H1 (cell line): Measurements from ENCODE around the gene NCAM1. TPM values are rescaled to one million over a fixed set of nuclear protein-coding genes. Genes with fewer than 3 reads are reported as not detected.

Source experiments
- CTCF ChIA-PET: fragments of 300-600 bp; sonication (Branson Sonifier 250); formaldehyde crosslinking; loops from one replicate; lab custom pipeline; 2021; ENCODE audit not compliant: partially characterized antibody; lab: Charles Lee
- POLR2A ChIA-PET: fragments of 300-600 bp; sonication (Branson Sonifier 250); formaldehyde crosslinking; loops from one replicate; lab custom pipeline; 2021; ENCODE audit warnings: inconsistent platforms; ENCODE audit not compliant: partially characterized antibody; lab: Charles Lee
- DNase-seq, 2 experiments: peaks; one replicate each; pipeline versions ENCODE4 v3.0.0 to v3.0.0-alpha.2; 2010 to 2022; ENCODE audit warnings: low spot score in 2 of 2, low read depth in 1 of 2, mixed read lengths in 1 of 2
- FAIRE-seq: peaks from 2 replicates; lab custom pipeline; 2011; peaks lifted over from hg19 to GRCh38; lab: Jason Lieb, UNC
- H2AFZ ChIP-seq: 2 replicates; pipeline ENCODE4 v1.8.1; 2012; ENCODE audit warnings: low read length, inconsistent platforms
- H2AK5ac ChIP-seq: 2 replicates; pipeline ENCODE4 v1.6.1; 2013; ENCODE audit warnings: low read depth, low read length
- H2BK120ac ChIP-seq: replicated peaks from 2 replicates; pipeline ENCODE3; 2013; ENCODE audit warnings: low read depth, low read length, inconsistent platforms
- H2BK12ac ChIP-seq: 2 replicates; pipeline ENCODE4 v1.6.1; 2013; ENCODE audit warnings: low read depth, low read length
- H2BK15ac ChIP-seq: 2 replicates; pipeline ENCODE4 v1.6.1; 2013; ENCODE audit warnings: low read length
- H2BK20ac ChIP-seq: 2 replicates; pipeline ENCODE4 v1.6.1; 2013; ENCODE audit warnings: low read length
- H2BK5ac ChIP-seq: 2 replicates; pipeline ENCODE4 v1.6.1; 2013; ENCODE audit warnings: low read depth, low read length
- H3K14ac ChIP-seq: 2 replicates; pipeline ENCODE4 v1.6.1; 2013; ENCODE audit warnings: inconsistent platforms; ENCODE audit not compliant: insufficient read length
- H3K18ac ChIP-seq: 2 replicates; pipeline ENCODE4 v1.6.1; 2013; ENCODE audit warnings: low read length; ENCODE audit errors: extremely low read depth
- H3K23ac ChIP-seq: 2 replicates; pipeline ENCODE4 v1.6.1; 2013; ENCODE audit warnings: inconsistent platforms; ENCODE audit not compliant: insufficient read length
- H3K23me2 ChIP-seq: 2 replicates; pipeline ENCODE4 v1.6.1; 2013; ENCODE audit warnings: low read depth, low read length
- H3K27ac ChIP-seq: 2 replicates; pipeline ENCODE4 v1.6.1; 2011; ENCODE audit warnings: low read depth, low read length, inconsistent platforms
- H3K27me3 ChIP-seq, 4 experiments: replicated peaks in 1 of 4; 1 replicate in 1 of 4; 2 replicates in 3 of 4; pipeline versions ENCODE4 v1.6.1 to v1.8.1; 2011 to 2013; ENCODE audit warnings: low read length in 3 of 4, mild to moderate bottlenecking in 3 of 4, inconsistent platforms in 2 of 4, mixed read lengths in 2 of 4, moderate library complexity in 1 of 4; ENCODE audit not compliant: control insufficient read depth in 3 of 4, insufficient read depth in 3 of 4; ENCODE audit errors: extremely low read depth in 1 of 4
- H3K36me3 ChIP-seq, 4 experiments: 2 replicates each; pipeline versions ENCODE4 v1.6.1 to v1.8.1; 2011 to 2013; ENCODE audit warnings: mild to moderate bottlenecking in 4 of 4, low read length in 3 of 4, moderate library complexity in 2 of 4, control low read depth in 1 of 4, inconsistent platforms in 1 of 4; ENCODE audit not compliant: insufficient read depth in 4 of 4, control insufficient read depth in 2 of 4
- H3K4ac ChIP-seq: replicated peaks from 2 replicates; pipeline ENCODE3; 2013; ENCODE audit warnings: low read length, low read depth, mixed read lengths, inconsistent platforms; ENCODE audit not compliant: insufficient read length
- H3K4me1 ChIP-seq, 4 experiments: replicated peaks in 1 of 4; 1 replicate in 1 of 4; 2 replicates in 3 of 4; pipeline versions ENCODE4 v1.6.1 to v1.8.1; 2011 to 2013; ENCODE audit warnings: low read length in 3 of 4, inconsistent platforms in 2 of 4, mixed read lengths in 1 of 4; ENCODE audit not compliant: insufficient read depth in 4 of 4, control insufficient read depth in 3 of 4
- H3K4me2 ChIP-seq, 2 experiments: 2 replicates each; pipeline versions ENCODE4 v1.6.1 to v1.8.1; 2011 to 2013; ENCODE audit warnings: low read depth in 2 of 2, low read length in 2 of 2, control low read depth in 1 of 2, inconsistent platforms in 1 of 2, mild to moderate bottlenecking in 1 of 2; ENCODE audit not compliant: insufficient read depth in 1 of 2
- H3K4me3 ChIP-seq, 4 experiments: fragments of 200-600, 300-600 bp in 1 of 4; sonication (generic), shearing (Covaris generic), sonication (Bioruptor Twin) in 1 of 4; 2 replicates each; pipeline versions ENCODE4 v1.5.1 to v1.8.1; 2011 to 2016; ENCODE audit warnings: low read length in 4 of 4, low read depth in 3 of 4, control low read depth in 2 of 4, inconsistent platforms in 2 of 4, mild to moderate bottlenecking in 2 of 4, mixed read lengths in 1 of 4, moderate library complexity in 1 of 4; ENCODE audit not compliant: insufficient read depth in 2 of 4; ENCODE audit errors: extremely low read depth in 1 of 4
- H3K56ac ChIP-seq: replicated peaks from 2 replicates; pipeline ENCODE3; 2013; ENCODE audit warnings: low read depth, mild to moderate bottlenecking, mixed read lengths, low read length, inconsistent platforms; ENCODE audit not compliant: insufficient read length
- H3K79me1 ChIP-seq: 2 replicates; pipeline ENCODE4 v1.6.1; 2013; ENCODE audit warnings: low read depth, low read length, control low read depth
- H3K79me2 ChIP-seq, 2 experiments: 2 replicates each; pipeline versions ENCODE4 v1.6.1 to v1.8.1; 2012 to 2013; ENCODE audit warnings: low read length in 2 of 2, mild to moderate bottlenecking in 2 of 2, inconsistent platforms in 1 of 2; ENCODE audit not compliant: insufficient read depth in 2 of 2, control insufficient read depth in 1 of 2
- H3K9ac ChIP-seq, 4 experiments: replicated peaks in 1 of 4; 1 replicate in 1 of 4; 2 replicates in 3 of 4; pipeline versions ENCODE4 v1.6.1 to v1.8.1; 2011 to 2013; ENCODE audit warnings: low read depth in 3 of 4, low read length in 3 of 4, control low read depth in 2 of 4, mild to moderate bottlenecking in 2 of 4, moderate library complexity in 2 of 4, inconsistent platforms in 1 of 4; ENCODE audit errors: extremely low read depth in 1 of 4
- H3K9me3 ChIP-seq, 2 experiments: 2 replicates each; pipeline versions ENCODE4 v1.6.1 to v1.8.1; 2012 to 2013; ENCODE audit warnings: mild to moderate bottlenecking in 2 of 2, moderate library complexity in 2 of 2, control low read depth in 1 of 2, inconsistent platforms in 1 of 2, low read depth in 1 of 2, low read length in 1 of 2, mixed read lengths in 1 of 2; ENCODE audit not compliant: insufficient read depth in 2 of 2
- H4K20me1 ChIP-seq, 2 experiments: replicated peaks in 1 of 2; 2 replicates each; pipeline versions ENCODE3 to v1.8.1; 2011 to 2013; ENCODE audit warnings: inconsistent platforms in 2 of 2, low read length in 2 of 2, mild to moderate bottlenecking in 1 of 2; ENCODE audit not compliant: insufficient read depth in 2 of 2, control insufficient read depth in 1 of 2
- H4K5ac ChIP-seq: 2 replicates; pipeline ENCODE4 v1.6.1; 2013; ENCODE audit warnings: low read length, low read depth, mixed read lengths, inconsistent platforms; ENCODE audit not compliant: insufficient read length
- H4K8ac ChIP-seq: 2 replicates; pipeline ENCODE4 v1.8.0; 2013; ENCODE audit warnings: mild to moderate bottlenecking, moderate library complexity, low read length, inconsistent platforms; ENCODE audit not compliant: insufficient read depth; ENCODE audit errors: extremely low read depth
- H4K91ac ChIP-seq: replicated peaks from 2 replicates; pipeline ENCODE3; 2013; ENCODE audit warnings: low read length, mixed read lengths, inconsistent platforms; ENCODE audit not compliant: insufficient read length
- BACH1 ChIP-seq: IDR thresholded peaks from 2 replicates; pipeline ENCODE4 v1.6.1; 2012; ENCODE audit warnings: low read length, improper control_type of control experiment
- BRCA1 ChIP-seq: IDR thresholded peaks from 2 replicates; pipeline ENCODE4 v1.6.1; 2012; ENCODE audit warnings: low read depth, low read length, improper control_type of control experiment
- CBX5 ChIP-seq: fragments of 300-800, 300-1000 bp; sonication (generic); IDR thresholded peaks from 2 replicates; pipeline ENCODE4 v1.7.1; 2016; ENCODE audit warnings: antibody characterized with exemption, low read length, low read depth
- EZH2 ChIP-seq: fragments of 200-600 bp; sonication (generic); IDR thresholded peaks from 2 replicates; pipeline ENCODE4 v1.7.1; 2012; ENCODE audit warnings: low read depth, mild to moderate bottlenecking, moderate library complexity, low read length, inconsistent platforms; ENCODE audit not compliant: severe bottlenecking
- HDAC2 ChIP-seq, 2 experiments: fragments of 300-600 bp in 1 of 2; sonication (generic) in 1 of 2; IDR thresholded peaks; 2 replicates each; pipeline ENCODE4 v1.6.1; 2011 to 2012; ENCODE audit warnings: low read depth in 2 of 2, low read length in 2 of 2, mild to moderate bottlenecking in 2 of 2, moderate library complexity in 2 of 2, borderline replicate concordance in 1 of 2, inconsistent platforms in 1 of 2
- JUND ChIP-seq: IDR thresholded peaks from 2 replicates; pipeline ENCODE4 v1.6.1; 2011; ENCODE audit warnings: mild to moderate bottlenecking, improper control_type of control experiment, low read length
- RNF2 ChIP-seq: fragments of 200-900, 300-1000 bp; sonication (generic); IDR thresholded peaks from 2 replicates; pipeline ENCODE4 v1.7.1; 2016; ENCODE audit warnings: borderline replicate concordance, low read depth, mild to moderate bottlenecking, antibody characterized with exemption, low read length; ENCODE audit not compliant: poor library complexity, severe bottlenecking; ENCODE audit errors: missing control alignments
- SIRT6 ChIP-seq: IDR thresholded peaks from one replicate; pipeline ENCODE4 v1.7.1; 2012; ENCODE audit warnings: low read length, inconsistent platforms
- TBP ChIP-seq: IDR thresholded peaks from 2 replicates; pipeline ENCODE4 v1.6.1; 2011; ENCODE audit warnings: low read depth, low read length, improper control_type of control experiment
- TEAD4 ChIP-seq: IDR thresholded peaks from 2 replicates; pipeline ENCODE4 v1.6.1; 2012; ENCODE audit warnings: low read depth, low read length, inconsistent platforms, mixed read lengths
- WGBS, 2 experiments: shearing (Covaris generic) in 1 of 2; methylation state at CpG; one replicate each; pipeline versions ENCODE4 v1.1.6 to v1.1.7; 2013 to 2015; ENCODE audit warnings: low lambda C conversion rate in 2 of 2, mixed read lengths in 2 of 2, inconsistent platforms in 1 of 2, low coverage in 1 of 2, missing lambda C conversion rate in 1 of 2; ENCODE audit not compliant: insufficient replicate concordance in 2 of 2, insufficient coverage in 1 of 2, insufficient read length in 1 of 2; ENCODE audit errors: extremely low coverage in 1 of 2, missing lambda C conversion rate in 1 of 2; 5-methylcytosine and 5-hydroxymethylcytosine counted together
- long read RNA-seq, 2 experiments: library from RNA in 1 of 2; library from capped mRNA in 1 of 2; stranded (forward); transcript quantifications; one replicate each; pipeline ENCODE4 v2.0.0, GENCODE V29; 2021; ENCODE audit warnings: inconsistent platforms in 1 of 2
- polyA minus RNA-seq, 3 experiments: library from RNA; depleted of rRNA, polyadenylated mRNA; stranded (reverse); fragments of >200 nt; gene quantifications; 1 replicate in 2 of 3; 2 replicates in 1 of 3; pipeline ENCODE4 v1.2.3, GENCODE V29; 2011
- polyA plus RNA-seq, 7 experiments: library from polyadenylated mRNA; depleted of rRNA in 3 of 7; stranded (reverse) in 5 of 7; unstranded in 2 of 7; fragments of >200 nt in 5 of 7; fragments of 200-250 nt in 2 of 7; gene quantifications; 1 replicate in 5 of 7; 2 replicates in 1 of 7; 4 replicates in 1 of 7; pipeline versions ENCODE4 v1.2.1 to v1.2.3, GENCODE V29; 2011 to 2013; ENCODE audit warnings: missing spikeins in 2 of 7, mixed read lengths in 2 of 7
- total RNA-seq: library from RNA; stranded (reverse); fragmentation: NEBNext Ultra II Directional; extraction: Animal tissue kit (Norgen Biotek cat#: 25700); gene quantifications from 2 replicates; pipeline ENCODE4 v1.2.1, GENCODE V29; 2021

The NCAM1 gene
- total RNA-seq, result 4.3 and 5.0 TPM in 2 replicates
- polyA plus RNA-seq (2011; rRNA removed), result 2.9 and 3.1 TPM in 2 replicates
- 4.2 TPM for polyA plus RNA-seq (2011; cell fraction: cytosol; rRNA removed)
- 11.5 TPM for polyA plus RNA-seq (2011; cell fraction: nucleus; rRNA removed)
- 3.6 to 5.3 TPM (median 4.3 TPM) in 4 replicates for polyA plus RNA-seq (2012, experiment 1 of 2)
- polyA plus RNA-seq (2012, experiment 2 of 2), result 0.49 TPM
- 6.8 TPM for polyA plus RNA-seq (2013, experiment 1 of 2)
- 5.1 TPM for polyA plus RNA-seq (2013, experiment 2 of 2)
- polyA minus RNA-seq (2011; rRNA and poly(A)+ RNA removed), result 9.8 and 10.0 TPM in 2 replicates
- polyA minus RNA-seq (2011; cell fraction: cytosol; rRNA and poly(A)+ RNA removed), result 5.5 TPM
- polyA minus RNA-seq (2011; cell fraction: nucleus; rRNA and poly(A)+ RNA removed), result 9.8 TPM
- long read RNA-seq, experiment 1, partial matches to known transcripts, result 0 of 3 reads
- long read RNA-seq, experiment 1, other reads (novel, unspliced or antisense), result 3 of 3 reads
- long read RNA-seq, experiment 2, partial matches to known transcripts, result 0 of 1 reads
- long read RNA-seq, experiment 2, other reads (novel, unspliced or antisense), result 0 of 1 reads

DNA sequence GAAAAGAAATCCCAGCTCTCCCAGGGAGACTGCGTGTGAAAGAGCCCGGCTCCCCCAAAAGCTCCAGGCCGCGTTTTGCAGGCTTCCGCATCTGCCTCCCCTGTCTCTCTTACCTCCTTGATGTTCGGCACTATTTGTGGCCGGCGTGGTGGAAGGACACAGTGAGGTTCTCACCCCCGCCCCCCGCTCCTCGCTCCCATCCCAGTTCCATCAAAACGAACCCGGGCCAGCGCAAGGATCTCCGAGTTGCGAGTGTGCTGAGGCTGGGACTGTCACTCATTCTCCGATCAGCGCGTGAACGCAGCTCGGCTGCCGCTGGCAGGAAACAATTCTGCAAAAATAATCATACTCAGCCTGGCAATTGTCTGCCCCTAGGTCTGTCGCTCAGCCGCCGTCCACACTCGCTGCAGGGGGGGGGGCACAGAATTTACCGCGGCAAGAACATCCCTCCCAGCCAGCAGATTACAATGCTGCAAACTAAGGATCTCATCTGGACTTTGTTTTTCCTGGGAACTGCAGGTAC is at the start of gene NCAM1:
Gene NCAM1 (plus strand): TSS at position 275 of the 523 bp plus-strand sequence.
- Histone ChIP-seq H3K36me3 (no peaks in the 10 kb centered on the region), H2BK5ac (no peak within 1 kb of the TSS), H3K4ac (no peak within 1 kb of the TSS), H2BK15ac (no peak within 1 kb of the TSS), H3K23me2 (peaks cover 21% of the 10 kb centered on the region; the same call in 1 of the 2 replicates), H3K14ac (no peak within 1 kb of the TSS), H2BK120ac (no peak within 1 kb of the TSS), H3K4me1 (peaks cover 0 to 5% (median 1%) of the 10 kb centered on the region in 4 experiments; a peak in 2 of 7 replicates), H2BK12ac (no peak within 1 kb of the TSS), H2AK5ac (no peak within 1 kb of the TSS), H4K20me1 (peaks cover 0 to 6% of the 10 kb centered on the region in 2 experiments), H3K23ac (no peak within 1 kb of the TSS), H3K27me3 (peaks cover 5 to 24% (median 22%) of the 10 kb centered on the region in 4 experiments), H4K8ac (peak within 1 kb of the TSS; percentile 64; the same call in 1 of the 2 replicates), H3K9me3 (peaks cover 0 to 2% of the 10 kb centered on the region in 2 experiments; a peak in 1 of 4 replicates), H2AFZ (no peak within 1 kb of the TSS), H3K4me3 (peak within 1 kb of the TSS; percentile 66 to 75 (median 72)), H3K56ac (no peak within 1 kb of the TSS), H3K4me2 (peak within 1 kb of the TSS; percentile 93 to 97), H2BK20ac (no peak within 1 kb of the TSS), H3K79me2 (no peaks in the 10 kb centered on the region), H3K27ac (no peak within 1 kb of the TSS), H3K79me1 (no peaks in the 10 kb centered on the region), H3K9ac (no peak within 1 kb of the TSS; a peak in 1 of 7 replicates), H3K18ac (no peak within 1 kb of the TSS), H4K91ac (no peak within 1 kb of the TSS), H4K5ac (no peak within 1 kb of the TSS)
- ChIA-PET POLR2A (interaction anchor here (0.6 kb wide), 1 partner anchor 1256 kb away, joined by 3 read pairs; no protein-coding TSS in a partner anchor), CTCF (interaction anchor here (0.6 to 1.5 kb wide), 3 partner anchors 17 to 154 kb away, joined by 3 to 6 read pairs (median 4); no protein-coding TSS in a partner anchor)
- DNase-seq (peak; percentile 88 to 94), FAIRE-seq (peak; percentile 77)
- 0% methylated on average over 28 of the region's 28 CpGs; no CpG with 5 or more reads in 1 of the 2 experiments for WGBS, 2 experiments
- no peak for TF ChIP-seq RNF2
- TF ChIP-seq BACH1, result peak; percentile 12; the same call in 1 of the 2 replicates
- no peak for TF ChIP-seq EZH2
- peak; percentile 36; the same call in 1 of the 2 replicates for TF ChIP-seq TBP
- TF ChIP-seq HDAC2 (IDR thresholded peaks at IDR 0.05; ENCODE audit: borderline replicate concordance in 1 of 2, low read depth in 2 of 2, low read length in 2 of 2), result peak; percentile 88 to 93
- TF ChIP-seq JUND, result peak; percentile 57
- TF ChIP-seq CBX5, result no peak
- no peak for TF ChIP-seq TEAD4
- TF ChIP-seq SIRT6, result no peak
- no peak for TF ChIP-seq BRCA1
